GM21390 (cell line): ENCODE results near the gene SLC6A19.
"Not testable (repeated sequence)": the region's sequence is repeated elsewhere in the genome, so short reads cannot be mapped to it uniquely, and the experiment has no call there.

ENCODE experiments used
- ATAC-seq: cut with Tn5 transposase; IDR thresholded peaks from one replicate; pipeline ENCODE4 v1.9.1; 2021; ENCODE audit not compliant: unreplicated experiment

The SLC6A19 gene

GRCh38 chr5:1201327-1202025 is at the start of gene SLC6A19:
TSS of gene SLC6A19 (plus strand) at chr5:1201595. CDS start at chr5:1201651, 56 bp downstream.
- ATAC-seq: no peak

- ATAC-seq: no peak
These were observed 49.2 kb upstream of the SLC6A19 start for GRCh38 chr5:1152156-1152555.

DNA sequence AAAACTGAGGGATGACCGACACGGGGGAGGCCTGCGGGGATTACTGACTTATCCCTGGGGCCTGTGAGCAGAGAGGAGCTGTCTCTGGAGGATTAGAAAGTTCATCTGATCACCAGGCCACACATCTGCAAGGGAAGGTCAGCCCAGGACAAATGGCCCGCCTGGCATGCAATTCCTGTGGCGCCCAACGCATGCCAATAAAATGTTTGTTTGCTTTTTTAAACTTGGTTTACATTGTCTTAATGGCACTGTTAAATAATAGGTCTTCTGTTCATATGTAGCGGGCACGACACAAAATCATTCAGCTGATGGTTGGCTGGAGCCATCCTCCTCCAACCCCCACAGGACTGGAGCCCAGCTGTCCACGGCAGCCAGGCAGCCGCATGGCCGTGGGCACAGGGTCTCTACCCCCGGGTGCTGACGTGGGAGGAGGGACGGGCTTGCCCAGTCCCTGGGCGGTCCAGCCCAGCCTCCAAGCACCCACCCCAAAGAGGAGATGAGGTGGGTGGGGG is 48.6 kb upstream of the SLC6A19 start:
- no peak for ATAC-seq

DNA sequence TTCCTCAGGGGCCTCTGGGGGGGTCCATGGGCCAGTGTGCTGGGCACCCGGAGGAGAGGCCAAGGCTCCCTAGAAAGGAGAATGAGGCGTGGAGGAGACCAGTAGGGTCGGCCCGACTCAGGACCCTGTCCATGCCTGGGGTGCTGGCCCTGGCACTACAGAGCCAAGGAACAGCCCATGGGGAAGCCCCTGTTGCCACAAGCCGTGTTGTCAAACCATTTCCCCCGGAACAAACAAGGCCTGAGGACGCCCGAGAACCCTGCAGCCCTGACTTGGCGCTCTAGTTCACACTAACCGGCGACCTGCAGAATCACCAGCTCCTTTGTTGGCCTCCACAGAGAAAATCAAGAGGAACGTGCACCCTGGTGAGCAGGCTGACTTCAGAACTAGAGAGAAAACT is 48.0 kb upstream of the SLC6A19 start:
- no peak for ATAC-seq

GRCh38 chr5:1155191-1156032 is 46.0 kb upstream of the SLC6A19 start:
- no peak for ATAC-seq

- ATAC-seq: no peak
These were observed 45.2 kb upstream of the SLC6A19 start for GRCh38 chr5:1156033-1156753.

- no peak for ATAC-seq
These were observed 44.5 kb upstream of the SLC6A19 start for GRCh38 chr5:1156754-1157460.

DNA sequence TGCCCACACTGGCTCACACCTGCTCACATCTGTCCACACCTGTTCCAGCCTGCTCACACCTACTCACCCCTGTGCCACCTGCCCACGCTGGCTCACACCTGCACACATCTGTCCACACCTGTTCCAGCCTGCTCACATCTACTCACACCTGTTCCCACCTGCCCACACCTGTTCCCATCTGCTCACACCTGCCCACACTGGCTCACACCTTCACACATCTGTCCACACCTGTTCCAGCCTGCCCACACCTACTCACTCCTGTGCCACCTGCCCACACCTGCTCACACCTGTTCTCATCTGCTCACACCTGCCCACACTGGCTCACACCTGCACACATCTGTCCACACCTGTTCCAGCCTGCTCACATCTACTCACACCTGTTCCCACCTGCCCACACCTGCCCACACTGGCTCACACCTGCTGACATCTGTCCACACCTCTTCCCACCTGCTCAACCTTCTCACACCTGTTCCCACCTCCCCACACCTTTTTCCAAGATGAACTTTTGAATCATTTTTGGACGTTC is 43.9 kb upstream of the SLC6A19 start:
- not testable (repeated sequence) for ATAC-seq

DNA sequence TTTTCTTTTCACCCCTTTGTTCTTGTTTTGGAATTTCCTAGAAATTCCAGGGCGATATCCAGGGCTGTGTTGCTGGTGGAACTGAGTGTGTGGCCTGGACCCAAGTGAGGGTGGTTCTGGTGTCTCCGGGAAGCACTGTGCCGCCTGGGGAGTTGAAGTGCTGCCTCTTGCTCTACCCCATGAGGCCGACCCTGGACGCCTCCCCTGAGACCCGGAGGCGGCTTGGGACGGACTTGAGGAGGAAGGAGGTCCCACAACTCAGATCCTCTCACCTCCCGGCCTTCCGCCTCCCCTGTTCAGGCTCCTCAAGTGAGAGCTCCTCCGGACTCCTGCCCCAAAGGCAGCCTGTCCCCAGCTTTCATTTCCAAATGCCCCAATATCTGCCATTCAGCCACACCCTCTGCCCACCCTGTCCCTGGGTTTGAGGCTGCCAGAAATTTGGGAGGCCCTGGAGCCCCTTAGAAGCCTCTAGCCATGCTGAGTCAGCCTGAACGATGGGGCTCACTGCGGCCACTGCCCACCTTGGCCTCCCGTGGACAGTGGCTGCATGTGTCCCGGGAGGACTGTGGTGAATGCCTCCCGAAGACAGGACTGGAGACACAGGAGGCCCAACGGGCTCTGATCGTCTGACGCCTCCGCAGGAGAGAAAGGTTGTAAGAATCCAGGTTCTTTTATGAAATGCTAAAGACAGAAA is 42.6 kb upstream of the SLC6A19 start:
- ATAC-seq: no peak

DNA sequence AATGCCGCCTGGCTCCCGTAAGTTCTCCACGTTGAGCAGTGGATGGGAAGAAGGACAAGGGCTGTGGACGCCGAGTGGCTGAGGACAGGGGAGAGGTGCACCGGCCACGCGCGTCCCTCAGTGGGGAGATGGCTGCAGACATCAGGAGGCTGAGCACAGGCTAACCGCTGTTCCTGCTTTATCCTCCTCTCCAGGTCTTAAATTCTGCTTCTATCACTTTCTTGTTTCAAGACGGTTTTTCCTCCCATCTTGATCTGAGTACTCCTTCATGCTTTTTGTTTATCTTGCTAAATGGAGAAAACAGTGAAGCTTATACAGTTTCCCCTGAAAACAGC is 42.1 kb upstream of the SLC6A19 start:
- no peak for ATAC-seq

DNA sequence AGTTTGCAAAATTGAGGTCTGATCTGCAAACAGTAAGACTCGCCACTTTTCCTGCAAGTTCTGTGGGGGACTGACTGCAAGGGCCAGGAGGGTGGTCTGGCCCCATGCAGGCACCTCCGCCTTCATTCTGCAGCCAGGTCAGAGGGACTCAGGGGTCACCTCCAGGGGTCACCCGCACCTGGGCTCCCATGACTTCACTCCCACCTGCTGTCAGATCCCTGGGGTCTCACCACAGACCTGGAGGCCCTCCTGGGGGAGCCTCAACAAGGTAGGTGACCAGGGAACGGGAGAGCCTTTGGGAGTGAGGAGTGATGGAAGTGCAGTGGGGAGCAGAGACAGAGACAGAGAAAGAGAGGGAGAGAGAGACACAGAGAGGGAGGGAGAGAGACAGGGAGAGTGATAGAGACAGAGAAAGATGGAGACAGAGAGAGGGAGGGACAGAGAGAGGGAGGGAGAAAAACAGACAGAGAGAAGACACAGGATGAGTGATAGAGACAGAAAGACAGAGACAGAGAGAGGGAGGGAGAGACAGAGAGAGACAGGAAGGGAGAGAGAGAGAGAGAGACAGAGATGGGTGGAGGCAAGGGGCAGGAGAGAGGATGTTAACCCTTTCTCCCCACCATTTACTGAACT is 41.5 kb upstream of the SLC6A19 start:
- ATAC-seq: no peak

DNA sequence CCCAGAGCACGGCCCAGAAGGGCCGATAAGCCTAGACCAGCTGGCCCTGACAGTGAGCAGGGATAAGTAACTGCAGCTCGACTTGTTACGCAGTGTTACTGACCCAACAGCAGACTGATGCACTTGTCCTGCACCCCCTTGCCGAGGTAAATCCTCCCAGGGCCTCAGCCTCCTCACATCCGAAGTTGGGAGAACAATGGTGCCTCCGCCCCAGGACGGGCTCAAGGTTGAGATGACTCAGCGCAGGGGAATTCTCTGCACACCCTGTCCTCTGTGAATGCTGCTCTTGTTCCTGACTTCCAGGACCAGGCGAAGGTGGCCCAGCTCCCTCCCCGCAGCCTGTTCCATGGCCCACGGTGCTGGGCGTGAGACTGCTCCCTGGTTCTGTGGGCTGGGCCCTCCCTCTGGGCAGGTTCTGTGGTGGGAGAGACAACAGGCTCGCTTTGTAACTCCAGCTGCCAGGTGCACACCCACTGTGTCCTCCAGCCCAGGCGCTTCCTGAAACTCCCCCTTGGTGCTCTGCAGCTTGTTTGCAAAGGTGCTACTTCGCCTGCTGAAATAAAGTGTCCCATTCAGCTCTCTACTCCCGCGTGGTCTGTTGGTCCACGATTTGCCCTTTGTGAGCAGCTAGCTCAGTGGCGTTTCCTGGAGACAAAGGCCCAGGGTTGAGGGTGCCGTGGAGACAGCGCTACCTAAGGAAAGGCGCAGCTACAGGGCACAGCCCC is 40.1 kb upstream of the SLC6A19 start:
- ATAC-seq: no peak

GRCh38 chr5:1161833-1162229 is 39.6 kb upstream of the SLC6A19 start:
- ATAC-seq: no peak

- no peak for ATAC-seq
These were observed 39.1 kb upstream of the SLC6A19 start for GRCh38 chr5:1162276-1162675.

GRCh38 chr5:1162751-1163150 is 38.6 kb upstream of the SLC6A19 start:
- ATAC-seq: no peak

- ATAC-seq: no peak
These were observed 38.0 kb upstream of the SLC6A19 start for GRCh38 chr5:1163366-1163765.

DNA sequence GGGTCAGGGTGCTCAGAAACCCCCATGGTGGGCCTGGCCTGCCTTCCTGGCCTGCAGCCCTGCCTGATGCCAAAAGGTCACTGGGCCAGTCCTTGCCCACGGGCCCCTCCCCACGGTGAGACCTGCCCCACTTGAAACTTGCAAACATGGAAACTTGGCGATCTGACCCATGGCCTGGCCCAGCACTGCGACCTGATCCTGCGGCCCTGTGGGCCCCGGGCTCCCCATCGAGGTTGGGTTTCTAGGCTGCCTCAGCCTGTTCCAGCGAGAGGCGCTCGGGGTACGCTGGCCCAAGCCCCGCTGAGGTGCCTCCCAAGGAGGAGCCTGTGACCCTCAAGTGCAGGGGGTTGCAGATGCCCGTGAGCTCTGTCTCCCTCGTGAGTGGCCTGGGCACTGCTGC is 37.5 kb upstream of the SLC6A19 start:
- ATAC-seq: no peak

- no peak for ATAC-seq
These were observed 36.4 kb upstream of the SLC6A19 start for GRCh38 chr5:1164696-1165630.
